HepG2 (cell line): ENCODE results near the gene TTC39C. TPM values are rescaled to one million over a fixed set of nuclear protein-coding genes. Genes with fewer than 3 reads are reported as not detected.
A peak's percentile ranks its signal among the peaks of the same experiment; 100 is the strongest.

Experiments
- ASH2L ChIP-seq: fragments of 300-600, 200-600 bp; sonication (generic); IDR thresholded peaks from 2 replicates; pipeline ENCODE4 v1.7.0; 2017; ENCODE audit warnings: low read depth, mild to moderate bottlenecking, moderate library complexity, mixed read lengths, low read length; ENCODE audit not compliant: insufficient read length
- FOXK1 ChIP-seq: sonication (generic); formaldehyde crosslinking; IDR thresholded peaks from 2 replicates; pipeline ENCODE4 v1.4.0; 2020; ENCODE audit warnings: low read depth, missing genetic modification reagents, borderline replicate concordance
- HOXA9 ChIP-seq: sonication (generic); formaldehyde crosslinking; IDR thresholded peaks from 2 replicates; pipeline ENCODE4 v1.8.1; 2022; ENCODE audit warnings: missing genetic modification reagents, mild to moderate bottlenecking, moderate library complexity, borderline replicate concordance
- KLF16 ChIP-seq, 2 experiments: sonication (generic) in 1 of 2; formaldehyde crosslinking in 1 of 2; IDR thresholded peaks; 2 replicates each; pipeline versions ENCODE4 v1.6.1 to v1.8.0; 2016 to 2023; ENCODE audit warnings: missing genetic modification reagents in 2 of 2, missing compliant biosample characterization in 1 of 2
- NCOA5 ChIP-seq: sonication (generic); formaldehyde crosslinking; IDR thresholded peaks from 2 replicates; pipeline ENCODE4 v1.4.0; 2020; ENCODE audit warnings: missing genetic modification reagents
- NFAT5 ChIP-seq: sonication (generic); formaldehyde crosslinking; IDR thresholded peaks from 2 replicates; pipeline ENCODE4 v1.4.0; 2020; ENCODE audit warnings: missing genetic modification reagents
- NFRKB ChIP-seq: fragments of 450-650 bp; IDR thresholded peaks from 2 replicates; pipeline ENCODE4 v1.6.1; 2017
- SP5 ChIP-seq: IDR thresholded peaks from 2 replicates; pipeline ENCODE4 v1.6.1; 2016; ENCODE audit warnings: low read depth, borderline replicate concordance
- TMF1 ChIP-seq: sonication (generic); formaldehyde crosslinking; IDR thresholded peaks from 2 replicates; pipeline ENCODE4 v1.8.1; 2022; ENCODE audit warnings: low read depth, missing genetic modification reagents
- ZNF263 ChIP-seq: sonication (generic); formaldehyde crosslinking; IDR thresholded peaks from 2 replicates; pipeline ENCODE4 v1.4.0; 2020; ENCODE audit warnings: missing genetic modification reagents
- ZNF296 ChIP-seq: sonication (generic); formaldehyde crosslinking; conservative IDR thresholded peaks from 2 replicates; pipeline ENCODE4 v1.5.0; 2020; ENCODE audit warnings: mild to moderate bottlenecking, missing genetic modification reagents
- ZNF337 ChIP-seq: sonication (generic); formaldehyde crosslinking; IDR thresholded peaks from 2 replicates; pipeline ENCODE4 v1.5.1; 2020; ENCODE audit warnings: missing genetic modification reagents, low read depth, mild to moderate bottlenecking, borderline replicate concordance
- ZNF841 ChIP-seq: sonication (generic); formaldehyde crosslinking; IDR thresholded peaks from 2 replicates; pipeline ENCODE4 v1.8.1; 2023; ENCODE audit warnings: missing genetic modification reagents, borderline replicate concordance
- ZSCAN30 ChIP-seq: sonication (generic); formaldehyde crosslinking; IDR thresholded peaks from 2 replicates; pipeline ENCODE4 v1.5.0; 2020; ENCODE audit warnings: mild to moderate bottlenecking, missing genetic modification reagents
- polyA plus RNA-seq, 8 experiments: library from polyadenylated mRNA; depleted of rRNA in 3 of 8; stranded (reverse) in 7 of 8; unstranded in 1 of 8; fragments of >200 nt; fragmentation: Illumina TruSeq in 4 of 8; extraction: Trizol in 4 of 8; gene quantifications; 2 replicates each; pipeline versions ENCODE4 v1.2.1 to v1.2.3, GENCODE V29; 2011 to 2016; ENCODE audit warnings: low read depth in 4 of 8, missing spikeins in 1 of 8, mixed read lengths in 1 of 8; ENCODE audit not compliant: insufficient read depth in 1 of 8
- total RNA-seq, 5 experiments: library from RNA; depleted of rRNA; stranded (reverse); fragments of >200 nt; fragmentation: Illumina TruSeq; extraction: Trizol; gene quantifications; 2 replicates each; pipeline ENCODE4 v1.2.3, GENCODE V29; 2016; ENCODE audit warnings: low read depth in 1 of 5
- TF ChIP-seq, protein P1 (sequence below): sonication (generic); formaldehyde crosslinking; IDR thresholded peaks from 2 replicates; pipeline ENCODE4 v1.5.1; 2020; ENCODE audit warnings: missing genetic modification reagents, mild to moderate bottlenecking, borderline replicate concordance
- TF ChIP-seq, protein P2 (sequence below): sonication (generic); formaldehyde crosslinking; IDR thresholded peaks from 2 replicates; pipeline ENCODE4 v1.4.0; 2020; ENCODE audit warnings: mild to moderate bottlenecking, missing genetic modification reagents
- TF ChIP-seq, protein P3 (sequence below): sonication (generic); formaldehyde crosslinking; IDR thresholded peaks from 2 replicates; pipeline ENCODE4 v1.5.0; 2020; ENCODE audit warnings: missing genetic modification reagents

The TTC39C gene
- total and polyA plus RNA-seq, 2 of the 13 experiments (the other 11 are each of a cell fraction or from before 2014, with no cell fraction given): 19.1 to 25.9 TPM

GRCh38 chr18:24014062-24014985 lies at the start of gene TTC39C (continued):
- TF ChIP-seq, protein P1, sequence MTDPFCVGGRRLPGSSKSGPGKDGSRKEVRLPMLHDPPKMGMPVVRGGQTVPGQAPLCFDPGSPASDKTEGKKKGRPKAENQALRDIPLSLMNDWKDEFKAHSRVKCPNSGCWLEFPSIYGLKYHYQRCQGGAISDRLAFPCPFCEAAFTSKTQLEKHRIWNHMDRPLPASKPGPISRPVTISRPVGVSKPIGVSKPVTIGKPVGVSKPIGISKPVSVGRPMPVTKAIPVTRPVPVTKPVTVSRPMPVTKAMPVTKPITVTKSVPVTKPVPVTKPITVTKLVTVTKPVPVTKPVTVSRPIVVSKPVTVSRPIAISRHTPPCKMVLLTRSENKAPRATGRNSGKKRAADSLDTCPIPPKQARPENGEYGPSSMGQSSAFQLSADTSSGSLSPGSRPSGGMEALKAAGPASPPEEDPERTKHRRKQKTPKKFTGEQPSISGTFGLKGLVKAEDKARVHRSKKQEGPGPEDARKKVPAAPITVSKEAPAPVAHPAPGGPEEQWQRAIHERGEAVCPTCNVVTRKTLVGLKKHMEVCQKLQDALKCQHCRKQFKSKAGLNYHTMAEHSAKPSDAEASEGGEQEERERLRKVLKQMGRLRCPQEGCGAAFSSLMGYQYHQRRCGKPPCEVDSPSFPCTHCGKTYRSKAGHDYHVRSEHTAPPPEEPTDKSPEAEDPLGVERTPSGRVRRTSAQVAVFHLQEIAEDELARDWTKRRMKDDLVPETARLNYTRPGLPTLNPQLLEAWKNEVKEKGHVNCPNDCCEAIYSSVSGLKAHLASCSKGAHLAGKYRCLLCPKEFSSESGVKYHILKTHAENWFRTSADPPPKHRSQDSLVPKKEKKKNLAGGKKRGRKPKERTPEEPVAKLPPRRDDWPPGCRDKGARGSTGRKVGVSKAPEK (CRISPR knock-in tag): 0 out of 2 replicates have a peak, but pooled peaks have one; percentile 32
- TF ChIP-seq, protein P2, sequence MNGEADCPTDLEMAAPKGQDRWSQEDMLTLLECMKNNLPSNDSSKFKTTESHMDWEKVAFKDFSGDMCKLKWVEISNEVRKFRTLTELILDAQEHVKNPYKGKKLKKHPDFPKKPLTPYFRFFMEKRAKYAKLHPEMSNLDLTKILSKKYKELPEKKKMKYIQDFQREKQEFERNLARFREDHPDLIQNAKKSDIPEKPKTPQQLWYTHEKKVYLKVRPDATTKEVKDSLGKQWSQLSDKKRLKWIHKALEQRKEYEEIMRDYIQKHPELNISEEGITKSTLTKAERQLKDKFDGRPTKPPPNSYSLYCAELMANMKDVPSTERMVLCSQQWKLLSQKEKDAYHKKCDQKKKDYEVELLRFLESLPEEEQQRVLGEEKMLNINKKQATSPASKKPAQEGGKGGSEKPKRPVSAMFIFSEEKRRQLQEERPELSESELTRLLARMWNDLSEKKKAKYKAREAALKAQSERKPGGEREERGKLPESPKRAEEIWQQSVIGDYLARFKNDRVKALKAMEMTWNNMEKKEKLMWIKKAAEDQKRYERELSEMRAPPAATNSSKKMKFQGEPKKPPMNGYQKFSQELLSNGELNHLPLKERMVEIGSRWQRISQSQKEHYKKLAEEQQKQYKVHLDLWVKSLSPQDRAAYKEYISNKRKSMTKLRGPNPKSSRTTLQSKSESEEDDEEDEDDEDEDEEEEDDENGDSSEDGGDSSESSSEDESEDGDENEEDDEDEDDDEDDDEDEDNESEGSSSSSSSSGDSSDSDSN (CRISPR knock-in tag): peak; percentile 49; the same call in 1 of the 2 replicates
- TF ChIP-seq NFAT5 (CRISPR knock-in tag) (no peak), FOXK1 (no peak), KLF16 (CRISPR knock-in tag; IDR thresholded peaks at IDR 0.05) (peak in 1 of 2 experiments; percentile 66; a peak in 1 of 4 replicates), NFRKB (no peak), ZSCAN30 (no peak), ZNF296 (no peak), ZNF841 (CRISPR knock-in tag) (0 out of 2 replicates have a peak, but pooled peaks have one; percentile 16), TMF1 (CRISPR knock-in tag) (peak; percentile 65; the same call in 1 of the 2 replicates), SP5 (CRISPR knock-in tag) (no peak), HOXA9 (CRISPR knock-in tag) (no peak), NCOA5 (CRISPR knock-in tag) (no peak), ZNF263 (CRISPR knock-in tag) (peak; percentile 67), ASH2L (no peak), ZNF337 (CRISPR knock-in tag) (no peak)
- TF ChIP-seq, protein P3, sequence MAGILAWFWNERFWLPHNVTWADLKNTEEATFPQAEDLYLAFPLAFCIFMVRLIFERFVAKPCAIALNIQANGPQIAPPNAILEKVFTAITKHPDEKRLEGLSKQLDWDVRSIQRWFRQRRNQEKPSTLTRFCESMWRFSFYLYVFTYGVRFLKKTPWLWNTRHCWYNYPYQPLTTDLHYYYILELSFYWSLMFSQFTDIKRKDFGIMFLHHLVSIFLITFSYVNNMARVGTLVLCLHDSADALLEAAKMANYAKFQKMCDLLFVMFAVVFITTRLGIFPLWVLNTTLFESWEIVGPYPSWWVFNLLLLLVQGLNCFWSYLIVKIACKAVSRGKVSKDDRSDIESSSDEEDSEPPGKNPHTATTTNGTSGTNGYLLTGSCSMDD (CRISPR knock-in tag): no peak
